GM20000 (cell line): Measurements from ENCODE around the gene CNTN4.

ENCODE experiments used
- DNase-seq: peaks from one replicate; pipeline ENCODE4 v3.0.0; 2012; ENCODE audit warnings: low spot score
- TF ChIP-seq, protein P1 (sequence below): IDR thresholded peaks from 2 replicates; pipeline ENCODE4 v1.5.1; 2012; ENCODE audit warnings: mild to moderate bottlenecking, control low read depth; ENCODE audit errors: extremely low read depth, missing control alignments

Gene CNTN4

DNA sequence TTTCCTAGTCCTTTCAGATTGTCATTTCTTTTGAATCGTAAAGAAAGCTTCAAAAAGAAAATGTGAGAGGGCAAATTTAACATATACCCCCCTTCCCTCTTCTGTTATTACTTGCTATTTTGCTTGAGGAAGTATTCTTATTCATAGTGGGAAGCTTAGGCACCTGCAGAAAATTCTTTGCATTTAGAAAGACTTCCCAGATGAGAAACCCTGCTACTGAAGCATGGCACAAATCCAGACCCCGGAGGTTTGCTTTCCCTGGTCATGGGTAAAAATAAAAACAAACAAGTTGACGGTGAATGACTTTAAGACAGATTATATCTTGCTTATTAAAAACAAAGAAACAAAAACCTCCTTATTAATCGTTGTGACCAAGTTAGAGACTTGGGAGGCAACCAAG is 917.6 kb downstream of the CNTN4 start:
- DNase-seq: no peak
- TF ChIP-seq, protein P1, sequence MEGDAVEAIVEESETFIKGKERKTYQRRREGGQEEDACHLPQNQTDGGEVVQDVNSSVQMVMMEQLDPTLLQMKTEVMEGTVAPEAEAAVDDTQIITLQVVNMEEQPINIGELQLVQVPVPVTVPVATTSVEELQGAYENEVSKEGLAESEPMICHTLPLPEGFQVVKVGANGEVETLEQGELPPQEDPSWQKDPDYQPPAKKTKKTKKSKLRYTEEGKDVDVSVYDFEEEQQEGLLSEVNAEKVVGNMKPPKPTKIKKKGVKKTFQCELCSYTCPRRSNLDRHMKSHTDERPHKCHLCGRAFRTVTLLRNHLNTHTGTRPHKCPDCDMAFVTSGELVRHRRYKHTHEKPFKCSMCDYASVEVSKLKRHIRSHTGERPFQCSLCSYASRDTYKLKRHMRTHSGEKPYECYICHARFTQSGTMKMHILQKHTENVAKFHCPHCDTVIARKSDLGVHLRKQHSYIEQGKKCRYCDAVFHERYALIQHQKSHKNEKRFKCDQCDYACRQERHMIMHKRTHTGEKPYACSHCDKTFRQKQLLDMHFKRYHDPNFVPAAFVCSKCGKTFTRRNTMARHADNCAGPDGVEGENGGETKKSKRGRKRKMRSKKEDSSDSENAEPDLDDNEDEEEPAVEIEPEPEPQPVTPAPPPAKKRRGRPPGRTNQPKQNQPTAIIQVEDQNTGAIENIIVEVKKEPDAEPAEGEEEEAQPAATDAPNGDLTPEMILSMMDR: no peak

DNA sequence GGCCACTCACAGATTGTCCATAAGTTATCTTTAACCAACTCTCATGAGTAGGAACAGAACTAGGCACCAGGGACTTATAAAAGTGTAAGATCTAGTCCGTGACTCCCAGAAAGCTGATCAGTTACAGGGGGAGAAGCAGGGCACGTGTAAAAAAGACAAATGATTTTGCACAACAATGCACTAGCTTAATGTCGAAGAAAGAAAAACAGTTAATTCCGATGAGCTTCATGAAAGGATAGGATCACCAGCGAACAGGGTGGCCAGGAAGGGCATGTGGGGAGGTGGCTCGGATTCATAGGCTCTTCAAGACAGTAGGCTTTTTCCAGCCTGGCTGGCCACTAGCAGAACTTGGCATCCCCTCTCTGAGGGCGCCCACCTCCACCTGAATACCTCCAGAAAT is 921.5 kb downstream of the CNTN4 start:
- DNase-seq: no peak
- TF ChIP-seq, protein P1: no peak

DNA sequence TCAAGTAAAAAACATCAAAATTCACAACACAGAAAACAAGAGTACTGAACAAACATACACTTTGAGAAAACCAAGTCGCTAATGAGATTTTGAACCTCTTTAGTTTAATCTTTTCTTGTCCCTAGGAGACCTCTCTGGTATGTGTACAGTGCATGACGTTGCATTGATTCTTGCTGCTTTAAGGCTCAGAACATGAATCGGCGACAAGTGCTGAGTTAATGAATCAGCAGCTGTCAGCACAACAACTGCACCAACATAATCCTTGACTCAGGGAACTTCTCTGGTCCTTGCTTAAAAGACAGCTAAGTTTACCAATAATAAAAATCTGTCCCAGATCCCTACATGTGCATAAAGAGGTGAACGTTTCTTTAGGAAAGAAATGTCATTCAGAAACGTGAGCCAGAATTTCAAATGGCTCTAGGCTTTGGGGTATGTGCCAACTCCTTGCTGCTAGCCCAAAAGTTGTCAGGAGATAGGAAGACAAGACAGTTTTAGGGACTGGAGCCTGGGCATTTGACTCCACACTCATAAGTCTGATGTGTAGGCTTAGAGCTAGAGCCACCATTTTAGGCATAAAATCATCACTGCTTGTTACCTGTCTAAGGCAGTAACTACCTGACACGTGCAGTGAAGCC is 924.6 kb downstream of the CNTN4 start:
- TF ChIP-seq, protein P1: no peak
- DNase-seq: no peak

DNA sequence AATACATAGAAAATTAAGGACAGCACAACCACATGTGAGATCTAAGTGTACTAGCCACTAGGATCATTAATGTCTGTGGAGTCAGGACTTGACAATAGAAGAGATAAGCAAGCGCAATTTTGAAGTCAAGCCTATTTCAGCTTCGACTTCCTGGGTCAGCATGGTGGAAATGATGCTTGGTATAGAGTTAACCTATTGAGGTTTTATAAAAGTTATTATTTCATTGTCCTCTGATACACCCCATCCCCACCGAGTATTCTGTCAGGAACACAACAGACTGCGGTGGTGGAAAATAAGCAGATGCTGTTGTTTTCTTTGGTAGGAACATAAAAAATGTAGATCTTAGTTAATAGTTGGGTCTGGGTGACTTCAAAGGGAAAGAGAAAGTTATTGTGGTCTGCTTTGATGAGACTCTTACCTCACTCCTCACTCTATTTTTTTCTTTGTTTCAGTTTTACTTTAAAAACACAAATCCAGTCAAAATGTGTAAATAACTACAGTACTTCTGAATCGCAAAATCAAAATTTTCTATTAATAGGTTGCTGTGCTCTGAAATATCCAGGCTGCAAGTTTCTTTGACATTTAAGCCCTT is 929.4 kb downstream of the CNTN4 start:
- DNase-seq: peak; percentile 60
- TF ChIP-seq, protein P1: no peak

DNA sequence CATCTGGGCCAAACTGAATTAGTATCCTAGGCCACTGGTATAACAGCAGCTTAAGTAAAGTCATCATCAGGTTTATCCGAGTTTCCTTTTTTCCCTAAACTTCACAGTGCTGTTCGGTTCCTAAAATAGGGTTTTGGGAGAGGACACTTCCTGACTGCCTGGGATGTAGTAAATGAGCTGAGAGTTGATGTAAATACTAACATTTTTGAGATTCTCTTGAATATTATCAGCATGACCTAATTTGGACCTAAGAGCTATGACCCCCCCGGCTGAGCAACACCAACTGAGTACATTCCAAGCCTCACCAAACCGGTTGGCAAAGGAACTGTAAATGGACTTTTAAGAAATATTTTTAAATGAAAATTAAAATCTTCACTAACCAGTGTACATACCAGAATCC is 932.7 kb downstream of the CNTN4 start:
- TF ChIP-seq, protein P1: no peak
- no peak for DNase-seq

DNA sequence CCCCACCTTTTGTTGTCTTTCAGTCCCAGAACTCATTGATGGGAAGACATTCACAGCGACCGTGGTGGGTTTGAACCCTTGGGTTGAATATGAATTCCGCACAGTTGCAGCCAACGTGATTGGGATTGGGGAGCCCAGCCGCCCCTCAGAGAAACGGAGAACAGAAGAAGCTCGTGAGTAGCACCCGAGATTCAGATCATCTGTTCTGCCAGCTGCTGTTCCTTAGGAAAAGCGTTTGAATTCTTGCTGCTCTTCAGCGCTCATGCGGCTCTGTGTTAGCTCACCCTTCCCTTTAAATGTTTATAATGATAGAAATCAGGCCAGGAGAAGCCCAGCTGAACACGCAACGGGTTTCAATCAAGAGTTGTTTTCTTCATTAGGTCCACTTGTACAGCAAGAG is 938.5 kb downstream of the CNTN4 start:
- TF ChIP-seq, protein P1: no peak
- no peak for DNase-seq

DNA sequence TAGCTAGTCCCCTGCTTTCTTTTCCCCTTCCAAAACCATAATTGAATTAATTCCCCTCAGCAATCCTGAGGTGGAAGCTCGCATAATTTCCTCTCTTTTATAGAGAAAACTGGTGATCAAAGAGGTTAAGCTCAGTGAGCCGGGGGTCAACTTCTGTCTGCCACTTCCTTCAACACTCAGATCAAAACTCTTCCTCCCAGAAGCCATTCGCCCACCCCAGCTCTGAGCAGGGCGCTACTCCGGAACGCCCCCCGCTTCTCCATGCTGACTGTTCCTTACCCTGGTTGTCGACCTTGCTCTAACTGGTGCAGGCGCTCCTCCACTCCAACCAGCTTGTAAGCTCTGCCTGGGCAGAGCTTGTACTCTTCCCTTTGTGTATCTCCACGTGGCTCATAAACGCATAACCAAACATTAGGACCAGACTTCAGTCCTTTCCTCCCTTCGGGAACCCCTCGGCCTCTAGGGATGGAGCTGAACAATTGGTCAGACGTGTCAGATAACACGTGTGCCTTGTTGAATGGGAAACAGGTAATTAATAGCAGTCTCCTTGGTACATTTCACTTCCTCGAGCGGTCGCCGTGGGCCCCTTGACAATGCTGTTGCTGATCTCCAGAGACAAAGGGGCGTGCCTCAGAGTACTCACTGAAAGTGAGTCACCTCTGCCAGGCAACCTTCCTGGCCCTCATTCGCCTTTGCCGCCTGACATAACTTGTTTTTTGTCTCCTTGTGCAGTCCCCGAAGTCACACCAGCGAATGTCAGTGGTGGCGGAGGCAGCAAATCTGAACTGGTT is 939.7 kb downstream of the CNTN4 start:
- DNase-seq: no peak

More for the DNA sequence above, 939.7 kb downstream of the CNTN4 start:
- TF ChIP-seq, protein P1: no peak
